Measurements from ENCODE around the gene AMBP.

DNA sequence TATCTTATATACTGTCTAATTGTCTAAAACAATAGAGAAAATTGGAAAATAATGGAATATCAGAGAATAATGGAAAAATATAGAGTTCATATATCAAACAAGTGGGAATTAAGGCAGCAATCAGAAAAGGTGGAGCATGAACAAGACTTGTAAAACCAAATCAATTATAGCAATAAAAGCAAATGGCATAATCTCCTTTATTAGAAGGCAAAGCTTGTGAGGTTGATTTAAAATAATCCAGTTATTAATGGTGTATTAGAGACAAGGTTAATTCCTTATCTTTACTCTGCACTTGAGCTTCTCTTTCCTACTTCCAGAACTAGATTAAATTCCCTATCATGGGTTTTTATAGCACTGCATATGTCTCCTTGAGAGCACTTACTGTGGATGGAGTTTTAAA is 64.1 kb downstream of the AMBP start:
- TF ChIP-seq, protein P1, sequence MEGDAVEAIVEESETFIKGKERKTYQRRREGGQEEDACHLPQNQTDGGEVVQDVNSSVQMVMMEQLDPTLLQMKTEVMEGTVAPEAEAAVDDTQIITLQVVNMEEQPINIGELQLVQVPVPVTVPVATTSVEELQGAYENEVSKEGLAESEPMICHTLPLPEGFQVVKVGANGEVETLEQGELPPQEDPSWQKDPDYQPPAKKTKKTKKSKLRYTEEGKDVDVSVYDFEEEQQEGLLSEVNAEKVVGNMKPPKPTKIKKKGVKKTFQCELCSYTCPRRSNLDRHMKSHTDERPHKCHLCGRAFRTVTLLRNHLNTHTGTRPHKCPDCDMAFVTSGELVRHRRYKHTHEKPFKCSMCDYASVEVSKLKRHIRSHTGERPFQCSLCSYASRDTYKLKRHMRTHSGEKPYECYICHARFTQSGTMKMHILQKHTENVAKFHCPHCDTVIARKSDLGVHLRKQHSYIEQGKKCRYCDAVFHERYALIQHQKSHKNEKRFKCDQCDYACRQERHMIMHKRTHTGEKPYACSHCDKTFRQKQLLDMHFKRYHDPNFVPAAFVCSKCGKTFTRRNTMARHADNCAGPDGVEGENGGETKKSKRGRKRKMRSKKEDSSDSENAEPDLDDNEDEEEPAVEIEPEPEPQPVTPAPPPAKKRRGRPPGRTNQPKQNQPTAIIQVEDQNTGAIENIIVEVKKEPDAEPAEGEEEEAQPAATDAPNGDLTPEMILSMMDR (conservative IDR thresholded peaks at IDR 0.05; ENCODE audit: low read length), result no peak
- TF ChIP-seq EZH2phosphoT487 (IDR thresholded peaks at IDR 0.05; ENCODE audit: borderline replicate concordance), result no peak
